RPMI7951 (cell line): ENCODE results near the gene TMEM164. TPM values are rescaled to one million over a fixed set of nuclear protein-coding genes. Genes with fewer than 3 reads are reported as not detected.
"Not testable (repeated sequence)": the region's sequence is repeated elsewhere in the genome, so short reads cannot be mapped to it uniquely, and the experiment has no call there.

ENCODE experiments used
- DNase-seq: peaks from one replicate; pipeline ENCODE4 v3.0.0-alpha.2; 2012; ENCODE audit warnings: low read depth
- total RNA-seq: library from RNA; depleted of rRNA; stranded (reverse); fragments of >200 nt; shearing (Covaris generic); gene quantifications from 2 replicates; pipeline ENCODE4 v1.2.3, GENCODE V29; 2014

The TMEM164 gene
- total RNA-seq, 1 experiment from 2014 or later: 8.3 TPM

DNA sequence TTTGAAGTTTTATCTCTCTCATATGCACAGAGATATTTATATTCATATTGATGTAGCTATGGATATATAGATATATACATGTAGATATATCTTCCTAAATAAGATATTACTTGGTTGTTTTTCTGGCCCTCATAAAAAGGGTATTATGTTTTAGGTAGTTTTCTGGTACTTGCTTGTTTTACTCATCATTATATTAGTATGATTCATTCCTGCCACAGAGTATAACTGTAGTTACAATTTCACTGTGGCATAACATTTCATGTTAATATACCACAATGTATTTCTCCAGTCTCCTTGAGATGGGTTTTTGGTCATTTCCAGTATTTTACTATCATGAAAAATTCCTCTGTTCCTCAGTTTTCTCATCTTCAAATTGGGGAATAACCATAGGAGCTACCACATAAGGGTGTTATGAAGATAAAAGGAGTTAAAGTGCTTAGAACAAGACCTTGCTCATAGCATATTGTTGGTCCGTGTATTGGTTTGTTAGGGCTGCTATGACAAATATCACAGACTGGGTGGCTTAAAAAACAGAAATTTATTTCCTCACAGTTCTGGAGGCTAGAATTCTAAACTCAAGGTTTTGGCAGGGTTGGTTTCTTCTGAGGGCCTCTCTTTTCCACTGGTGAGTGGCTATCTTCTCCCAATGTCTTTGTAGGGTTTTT lies 129.7 kb downstream of the TMEM164 start:
- DNase-seq: no peak

- DNase-seq: no peak
Measured at GRCh38 chrX:110133735-110134370, 130.9 kb downstream of the TMEM164 start.

GRCh38 chrX:110135618-110136017 lies 132.7 kb downstream of the TMEM164 start:
- no peak for DNase-seq

DNA sequence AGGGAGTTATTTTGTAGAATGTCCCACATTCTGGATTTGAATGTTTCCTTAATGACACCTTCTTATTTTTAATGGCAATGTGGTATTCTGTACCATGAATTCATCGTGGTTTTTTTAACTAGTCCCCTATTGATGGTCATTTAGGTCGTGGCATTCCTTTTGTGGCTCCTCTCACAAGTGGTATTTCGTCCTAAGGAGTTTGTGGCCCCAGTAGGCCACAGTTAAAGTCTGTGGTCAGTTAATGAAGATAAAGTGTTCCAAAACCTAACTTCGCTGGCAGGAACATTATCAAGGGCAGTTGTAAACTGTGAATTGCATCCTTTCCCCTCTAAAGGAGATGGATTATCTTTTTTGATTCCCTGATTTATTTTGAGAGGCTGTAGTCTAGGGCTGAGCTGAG lies 133.2 kb downstream of the TMEM164 start:
- DNase-seq: no peak

- no peak for DNase-seq
Measured at GRCh38 chrX:110138557-110138956, 135.6 kb downstream of the TMEM164 start.

- no peak for DNase-seq
Measured at GRCh38 chrX:110139172-110139571, 136.3 kb downstream of the TMEM164 start.

- DNase-seq: peak; percentile 12
Measured at GRCh38 chrX:110142096-110142495, 139.2 kb downstream of the TMEM164 start.

DNA sequence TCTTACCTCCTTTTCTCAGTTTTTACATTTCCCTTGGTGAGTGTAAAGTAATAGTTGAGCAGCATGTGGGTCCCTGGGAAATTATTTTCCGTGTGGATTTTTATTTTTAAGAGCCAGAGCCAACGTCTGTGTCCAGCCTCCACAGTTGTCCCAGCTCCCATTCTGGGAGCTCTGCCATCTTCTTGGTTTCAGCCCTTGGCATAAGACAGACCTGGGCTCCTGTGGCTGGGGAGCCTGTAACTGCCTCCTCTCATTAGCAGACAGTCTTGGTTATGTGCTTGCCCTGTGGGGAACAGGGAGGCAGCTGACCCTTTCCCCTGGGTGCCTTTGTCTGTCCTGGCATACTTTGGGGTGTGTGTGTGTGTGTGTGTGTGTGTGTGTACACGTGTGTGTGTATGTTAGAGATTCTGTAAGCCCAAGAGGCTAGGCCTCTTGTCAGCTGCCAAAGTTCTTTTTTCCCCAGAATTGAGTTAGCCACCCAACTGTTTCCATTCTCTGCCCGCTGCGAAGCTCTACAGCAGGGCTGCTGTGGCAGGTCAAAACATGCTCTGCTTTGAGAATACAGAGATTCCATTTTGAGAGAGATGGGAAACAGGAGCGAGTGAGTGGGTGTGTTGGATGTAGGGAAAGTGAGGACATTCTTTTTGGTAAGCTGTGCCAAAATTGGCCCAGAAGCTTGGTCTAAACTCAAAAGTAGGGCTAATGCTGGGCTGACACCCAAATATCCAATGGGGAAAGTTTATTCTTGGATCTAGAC lies 140.7 kb downstream of the TMEM164 start:
- peak; percentile 3 for DNase-seq

- no peak for DNase-seq
Measured at GRCh38 chrX:110145311-110145710, 142.4 kb downstream of the TMEM164 start.

DNA sequence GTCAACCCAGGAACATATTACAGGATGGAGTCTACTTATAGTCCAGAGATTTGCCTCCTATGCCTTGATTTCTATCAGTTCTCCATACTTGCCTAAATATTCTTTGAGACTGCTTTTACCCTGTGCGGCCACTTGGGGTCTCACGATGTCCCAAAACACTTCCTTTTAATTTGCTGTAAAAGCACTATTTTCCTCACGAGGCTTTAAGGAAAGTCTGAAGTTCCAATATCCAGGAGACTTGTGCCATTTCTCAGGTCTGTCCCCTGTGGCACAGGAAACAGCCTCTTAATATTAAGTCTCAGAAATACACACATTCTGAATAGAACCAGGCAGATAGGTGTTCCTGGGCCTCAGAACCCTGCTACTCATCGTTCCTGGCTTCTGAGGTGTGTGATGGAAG lies 142.9 kb downstream of the TMEM164 start:
- DNase-seq: peak; percentile 27

- DNase-seq: peak; percentile 45
Measured at GRCh38 chrX:110146521-110146920, 143.6 kb downstream of the TMEM164 start.

- no peak for DNase-seq
Measured at GRCh38 chrX:110153244-110153643, 150.3 kb downstream of the TMEM164 start.

DNA sequence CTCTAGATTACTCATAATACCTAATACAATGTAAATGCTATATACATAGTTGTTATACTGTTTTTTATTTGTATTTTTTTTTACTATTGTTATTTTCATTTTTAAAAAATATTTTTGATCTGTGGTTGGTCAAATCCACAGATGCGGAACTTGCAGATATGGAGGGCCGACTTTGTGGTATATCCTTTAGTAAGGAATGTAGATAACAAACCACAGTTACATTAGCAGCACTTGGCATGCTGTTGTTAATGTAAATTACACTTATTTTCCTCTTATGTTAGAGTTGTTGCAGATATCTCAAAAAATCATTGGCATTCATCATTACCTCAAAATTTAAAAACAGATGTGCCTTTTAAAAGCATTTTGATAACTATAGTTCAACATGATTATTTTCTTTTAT lies 151.0 kb downstream of the TMEM164 start:
- no peak for DNase-seq

DNA sequence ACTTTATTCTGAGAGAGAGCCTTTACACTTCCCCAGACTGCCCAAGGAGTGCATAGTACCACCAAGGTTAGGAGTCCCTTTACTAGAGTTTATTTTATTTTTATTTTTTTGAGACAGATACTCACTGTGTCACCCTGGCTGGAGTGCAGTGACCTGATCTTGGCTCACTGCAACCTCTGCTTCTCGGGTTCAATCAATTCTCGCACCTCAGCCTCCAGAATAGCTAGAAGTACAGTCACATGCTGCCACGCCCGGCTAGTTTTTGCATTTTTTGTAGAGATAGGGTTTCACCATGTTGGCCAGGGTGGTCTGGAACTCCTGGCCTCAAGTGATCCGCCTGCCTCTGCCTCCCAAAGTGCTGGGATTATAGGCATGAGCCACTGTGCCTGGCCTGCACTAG lies 151.4 kb downstream of the TMEM164 start:
- not testable (repeated sequence) for DNase-seq

- DNase-seq: no peak
Measured at GRCh38 chrX:110155759-110156158, 152.8 kb downstream of the TMEM164 start.

GRCh38 chrX:110156167-110156754 lies 153.3 kb downstream of the TMEM164 start:
- no peak for DNase-seq

DNA sequence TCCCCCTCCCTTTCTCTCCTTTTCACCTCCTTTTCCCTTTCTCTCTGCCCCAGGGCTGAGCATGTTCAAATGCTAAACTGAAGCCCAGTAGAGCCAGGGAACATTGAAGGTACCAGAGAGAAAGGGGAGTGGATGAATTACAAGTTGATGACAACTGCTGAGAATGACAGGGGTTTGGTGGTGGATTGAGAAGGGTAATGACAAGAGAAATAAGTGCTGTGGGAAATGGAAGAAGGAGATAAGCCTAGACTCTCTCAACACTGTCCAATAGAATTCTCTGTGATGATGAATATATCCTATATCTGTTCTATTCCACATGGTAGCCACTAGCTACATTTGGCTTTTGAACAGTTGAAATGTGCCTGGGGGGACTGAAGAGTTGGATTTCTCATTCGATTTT lies 154.5 kb downstream of the TMEM164 start:
- no peak for DNase-seq

DNA sequence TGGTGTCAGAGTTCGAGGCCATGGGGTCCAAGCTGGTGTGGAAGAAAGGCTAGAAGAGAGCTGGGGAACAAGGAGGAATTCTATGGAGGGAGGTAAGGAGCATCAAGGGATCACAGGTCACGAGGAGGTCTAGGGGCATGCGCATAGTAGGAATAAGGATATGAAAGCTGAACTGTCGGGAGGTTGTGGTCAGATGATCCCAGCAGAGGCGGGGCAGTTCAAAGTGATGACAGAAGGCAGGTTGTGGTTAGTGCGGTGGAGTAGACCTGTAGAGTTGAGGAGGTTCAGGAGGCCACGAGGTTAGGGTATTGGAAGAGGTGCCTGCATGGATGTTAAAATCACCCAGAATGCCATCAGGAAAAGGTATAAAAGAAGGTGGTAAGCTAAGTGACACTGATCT lies 156.3 kb downstream of the TMEM164 start:
- DNase-seq: no peak

- DNase-seq: no peak
Measured at GRCh38 chrX:110159865-110160264, 157.0 kb downstream of the TMEM164 start.

- DNase-seq: no peak
Measured at GRCh38 chrX:110161361-110161686, 158.4 kb downstream of the TMEM164 start.

DNA sequence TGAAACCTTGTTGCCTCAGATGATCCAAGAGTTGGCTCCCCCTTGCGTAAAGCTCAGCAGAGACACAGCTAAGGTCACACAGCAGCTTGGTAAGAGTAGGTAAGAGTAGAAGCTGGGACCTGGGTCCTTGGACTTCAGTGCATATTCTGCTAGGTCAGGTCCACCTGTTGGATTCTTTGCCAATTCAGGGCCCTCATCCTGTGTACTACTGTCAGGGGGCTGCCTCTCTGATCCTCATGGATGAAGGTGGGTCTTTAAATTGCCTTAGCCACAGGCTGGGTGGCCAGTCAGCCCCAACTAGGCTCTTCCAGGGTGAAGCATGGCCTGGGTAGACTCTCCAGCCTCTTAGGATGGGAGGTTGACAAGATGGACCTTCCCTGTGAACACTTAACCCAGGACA lies 159.2 kb downstream of the TMEM164 start:
- DNase-seq: no peak

- no peak for DNase-seq
Measured at GRCh38 chrX:110162867-110163266, 160.0 kb downstream of the TMEM164 start.

DNA sequence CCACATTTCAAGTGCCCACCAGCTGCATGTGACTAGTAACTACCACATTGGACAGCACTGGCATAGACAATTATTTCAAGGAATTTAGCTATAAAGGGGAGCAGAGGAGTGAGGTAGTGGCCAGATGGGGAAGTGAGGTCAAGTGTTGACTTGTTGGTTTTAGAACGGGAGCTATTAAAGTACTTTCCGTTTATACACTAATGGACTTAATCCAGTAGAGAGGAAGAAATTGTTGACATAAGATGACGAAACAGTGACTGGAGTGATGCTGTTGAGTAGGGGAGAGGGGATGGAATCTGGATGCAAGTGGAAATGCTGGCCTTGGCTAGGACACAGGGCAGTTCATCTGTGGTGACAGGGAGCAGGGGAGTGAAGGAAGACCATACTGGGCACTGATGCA lies 160.6 kb downstream of the TMEM164 start:
- DNase-seq: no peak
